ENCODE data around the gene SLCO2A1.

SLCO2A1 gene

DNA sequence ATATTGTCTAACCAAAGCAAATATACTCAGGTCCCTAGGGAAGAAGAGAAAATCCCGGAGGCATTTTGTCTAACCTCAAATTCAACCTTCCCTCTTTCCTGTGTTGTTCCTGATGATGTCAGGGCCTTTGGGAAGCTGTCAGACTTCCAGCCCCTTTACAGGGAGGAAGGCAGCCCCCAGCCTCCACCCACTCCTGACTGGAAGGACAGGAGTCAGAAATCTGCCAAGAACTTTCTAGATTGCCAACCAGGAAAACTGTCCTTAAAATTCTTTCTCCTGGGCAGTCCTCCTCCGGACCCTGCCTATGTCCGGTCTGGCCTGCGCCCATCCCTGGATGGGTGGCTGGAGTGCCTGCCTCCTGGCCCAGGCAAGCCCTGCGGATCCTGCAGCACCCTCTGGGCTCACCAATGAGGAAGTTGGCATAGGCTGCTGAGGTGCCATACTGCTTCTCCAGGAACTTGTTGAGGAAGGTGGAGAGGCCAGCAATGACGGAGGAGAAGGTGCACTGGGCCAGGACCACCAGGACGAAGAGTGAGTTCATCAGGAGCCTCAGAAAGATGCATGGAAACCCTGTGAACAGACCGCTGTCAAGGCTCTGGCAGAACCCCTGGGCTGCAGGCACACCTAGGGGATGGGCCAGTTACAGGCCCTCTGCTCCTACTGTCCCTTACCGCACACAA lies 81.5 kb downstream of the SLCO2A1 start:
- no peak overlapping the region for H3K9ac ChIP-seq (ENCODE audit: low read length)
- H3K79me2 ChIP-seq (ENCODE audit: low read length) = no peaks in the 10 kb centered on the region
- peaks cover 12% of the 10 kb centered on the region for H3K4me1 ChIP-seq (ENCODE audit: low read length)
- H3K36me3 ChIP-seq (replicated peaks; ENCODE audit: insufficient read depth, low read length) = no peaks in the 10 kb centered on the region
- no peak overlapping the region for H3K27ac ChIP-seq (ENCODE audit: low read length)
- H3K9me3 ChIP-seq (replicated peaks; ENCODE audit: insufficient read depth, low read length) = no peaks in the 10 kb centered on the region
- no peaks in the 10 kb centered on the region for H4K20me1 ChIP-seq (ENCODE audit: insufficient read depth, low read length)
- no peaks in the 10 kb centered on the region for H3K9me2 ChIP-seq (replicated peaks; ENCODE audit: insufficient read depth, low read length)
- DNase-seq = no peak
- H2AFZ ChIP-seq (ENCODE audit: low read length) = no peak overlapping the region
- no peaks in the 10 kb centered on the region; the same call in 1 of the 2 replicates for H3F3A ChIP-seq (ENCODE audit: insufficient read depth, low read length)
- no peak overlapping the region for H3K4me3 ChIP-seq (ENCODE audit: low read length)
- TF ChIP-seq EZH2 (optimal IDR thresholded peaks at IDR 0.05; ENCODE audit: low read depth, low read length) = no peak
- TF ChIP-seq EZH2phosphoT487 (IDR thresholded peaks at IDR 0.05; ENCODE audit: low read length) = no peak
- TF ChIP-seq, protein P1, sequence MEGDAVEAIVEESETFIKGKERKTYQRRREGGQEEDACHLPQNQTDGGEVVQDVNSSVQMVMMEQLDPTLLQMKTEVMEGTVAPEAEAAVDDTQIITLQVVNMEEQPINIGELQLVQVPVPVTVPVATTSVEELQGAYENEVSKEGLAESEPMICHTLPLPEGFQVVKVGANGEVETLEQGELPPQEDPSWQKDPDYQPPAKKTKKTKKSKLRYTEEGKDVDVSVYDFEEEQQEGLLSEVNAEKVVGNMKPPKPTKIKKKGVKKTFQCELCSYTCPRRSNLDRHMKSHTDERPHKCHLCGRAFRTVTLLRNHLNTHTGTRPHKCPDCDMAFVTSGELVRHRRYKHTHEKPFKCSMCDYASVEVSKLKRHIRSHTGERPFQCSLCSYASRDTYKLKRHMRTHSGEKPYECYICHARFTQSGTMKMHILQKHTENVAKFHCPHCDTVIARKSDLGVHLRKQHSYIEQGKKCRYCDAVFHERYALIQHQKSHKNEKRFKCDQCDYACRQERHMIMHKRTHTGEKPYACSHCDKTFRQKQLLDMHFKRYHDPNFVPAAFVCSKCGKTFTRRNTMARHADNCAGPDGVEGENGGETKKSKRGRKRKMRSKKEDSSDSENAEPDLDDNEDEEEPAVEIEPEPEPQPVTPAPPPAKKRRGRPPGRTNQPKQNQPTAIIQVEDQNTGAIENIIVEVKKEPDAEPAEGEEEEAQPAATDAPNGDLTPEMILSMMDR (IDR thresholded peaks at IDR 0.05; ENCODE audit: low read length) = no peak
- H3K4me2 ChIP-seq (ENCODE audit: low read depth, low read length) = no peak overlapping the region
- no peaks in the 10 kb centered on the region for H3K27me3 ChIP-seq (replicated peaks; ENCODE audit: insufficient read depth, low read length)

DNA sequence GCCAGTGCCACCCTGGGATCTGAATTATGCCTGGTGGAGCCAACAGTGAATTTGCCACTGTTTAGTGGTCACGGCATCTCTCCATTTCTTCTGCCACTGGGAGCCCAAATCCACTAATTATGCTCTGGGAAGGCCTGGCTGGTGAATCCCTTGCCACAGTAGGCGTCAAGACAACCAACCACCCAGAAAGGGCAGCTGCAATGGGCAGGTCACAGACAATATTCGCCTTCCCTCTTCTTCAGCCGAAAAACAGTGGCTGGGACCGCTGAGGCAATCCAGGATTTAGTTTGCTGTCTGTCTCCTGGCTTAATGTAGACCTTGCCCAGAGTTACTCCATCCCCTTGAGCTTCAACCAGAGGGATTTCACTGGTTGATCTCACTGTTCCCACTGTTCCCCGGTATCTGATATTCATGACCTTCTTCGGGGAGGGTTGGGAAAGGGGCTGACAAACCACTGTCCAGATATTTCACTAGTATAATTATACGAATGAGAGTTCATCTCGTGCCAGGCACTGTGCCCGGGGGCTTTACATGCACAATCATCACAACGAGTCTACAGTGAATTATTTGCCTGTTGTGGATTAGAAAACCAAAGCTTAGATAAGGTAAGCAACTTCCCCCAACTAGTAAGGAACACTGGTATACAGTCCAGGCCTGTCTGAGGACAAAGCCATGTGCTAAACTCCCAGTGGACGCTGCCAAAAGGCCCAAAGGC lies 84.2 kb downstream of the SLCO2A1 start:
- H3F3A ChIP-seq (ENCODE audit: insufficient read depth, low read length) = no peaks in the 10 kb centered on the region; the same call in 1 of the 2 replicates
- H3K9ac ChIP-seq (ENCODE audit: low read length) = no peak overlapping the region
- no peaks in the 10 kb centered on the region for H3K9me3 ChIP-seq (replicated peaks; ENCODE audit: insufficient read depth, low read length)
- no peaks in the 10 kb centered on the region for H3K27me3 ChIP-seq (replicated peaks; ENCODE audit: insufficient read depth, low read length)
- no peaks in the 10 kb centered on the region for H4K20me1 ChIP-seq (ENCODE audit: insufficient read depth, low read length)
- no peak overlapping the region for H3K4me3 ChIP-seq (ENCODE audit: low read length)
- TF ChIP-seq EZH2phosphoT487 (IDR thresholded peaks at IDR 0.05; ENCODE audit: low read length) (no peak), EZH2 (optimal IDR thresholded peaks at IDR 0.05; ENCODE audit: low read depth, low read length) (no peak)
- TF ChIP-seq, protein P1 (IDR thresholded peaks at IDR 0.05; ENCODE audit: low read length) = no peak
- no peaks in the 10 kb centered on the region for H3K36me3 ChIP-seq (replicated peaks; ENCODE audit: insufficient read depth, low read length)
- no peak overlapping the region for H2AFZ ChIP-seq (ENCODE audit: low read length)
- no peak overlapping the region for H3K27ac ChIP-seq (ENCODE audit: low read length)
- no peaks in the 10 kb centered on the region for H3K9me2 ChIP-seq (replicated peaks; ENCODE audit: insufficient read depth, low read length)
- no peaks in the 10 kb centered on the region for H3K79me2 ChIP-seq (ENCODE audit: low read length)
- DNase-seq = no peak
- no peak overlapping the region for H3K4me2 ChIP-seq (ENCODE audit: low read depth, low read length)
- H3K4me1 ChIP-seq (ENCODE audit: low read length) = peaks cover 12% of the 10 kb centered on the region

DNA sequence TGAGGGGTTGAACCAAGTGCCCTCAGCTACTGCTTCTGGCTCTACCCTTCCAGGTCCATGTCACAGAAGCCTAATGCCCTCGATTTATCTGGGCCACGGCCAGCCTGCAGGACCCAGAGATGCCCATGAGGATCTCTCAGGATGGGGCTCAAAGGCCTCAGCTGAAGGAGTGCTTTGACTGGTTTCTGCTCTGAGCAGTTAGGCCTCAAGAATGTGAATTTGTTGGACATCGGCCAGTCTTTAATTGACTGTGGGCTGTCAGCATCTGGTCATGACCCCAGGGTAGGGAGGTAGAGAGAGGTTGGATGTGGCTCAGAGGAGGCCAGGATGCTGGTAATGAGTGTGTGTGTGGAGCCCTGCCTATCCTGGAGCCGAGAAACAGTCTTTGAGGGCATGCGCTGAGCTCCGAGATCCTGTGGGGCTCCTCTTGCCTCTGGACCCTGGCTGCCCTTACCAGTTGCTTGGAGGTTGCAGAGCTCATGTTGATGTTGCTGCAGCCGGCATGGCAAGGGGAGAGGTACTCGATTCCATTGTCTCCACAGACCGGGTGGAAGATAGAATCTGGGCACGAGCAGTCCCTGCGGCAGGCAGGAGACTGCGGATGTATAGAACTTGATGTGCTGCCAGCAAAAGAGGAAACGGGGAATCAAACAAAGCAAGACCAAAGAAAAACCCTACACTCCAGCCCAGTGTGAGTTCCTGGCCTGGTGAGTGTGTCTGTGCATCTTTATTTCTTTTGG lies 84.9 kb downstream of the SLCO2A1 start:
- no peak for TF ChIP-seq EZH2 (optimal IDR thresholded peaks at IDR 0.05; ENCODE audit: low read depth, low read length)
- no peak for TF ChIP-seq EZH2phosphoT487 (IDR thresholded peaks at IDR 0.05; ENCODE audit: low read length)
- TF ChIP-seq, protein P1 (IDR thresholded peaks at IDR 0.05; ENCODE audit: low read length) = no peak
- Histone ChIP-seq H3K4me2 (ENCODE audit: low read depth, low read length) (no peak overlapping the region), H3K4me1 (ENCODE audit: low read length) (peaks cover 12% of the 10 kb centered on the region), H3K27ac (ENCODE audit: low read length) (no peak overlapping the region), H3K4me3 (ENCODE audit: low read length) (no peak overlapping the region), H4K20me1 (ENCODE audit: insufficient read depth, low read length) (no peaks in the 10 kb centered on the region), H3F3A (ENCODE audit: insufficient read depth, low read length) (no peaks in the 10 kb centered on the region; the same call in 1 of the 2 replicates), H2AFZ (ENCODE audit: low read length) (no peak overlapping the region), H3K36me3 (replicated peaks; ENCODE audit: insufficient read depth, low read length) (no peaks in the 10 kb centered on the region), H3K9me2 (replicated peaks; ENCODE audit: insufficient read depth, low read length) (no peaks in the 10 kb centered on the region), H3K9ac (ENCODE audit: low read length) (no peak overlapping the region), H3K9me3 (replicated peaks; ENCODE audit: insufficient read depth, low read length) (no peaks in the 10 kb centered on the region), H3K79me2 (ENCODE audit: low read length) (no peaks in the 10 kb centered on the region), H3K27me3 (replicated peaks; ENCODE audit: insufficient read depth, low read length) (no peaks in the 10 kb centered on the region)
- DNase-seq = no peak

Data from MM.1S (cell line).